ENCODE measurements around the gene RAET1G. TPM values are rescaled to one million over a fixed set of nuclear protein-coding genes. Genes with fewer than 3 reads are reported as not detected.
"Not testable (repeated sequence)": the region's sequence is repeated elsewhere in the genome, so short reads cannot be mapped to it uniquely, and the experiment has no call there.

RAET1G gene
- total RNA-seq, 4 donors from 2014 or later = not detected

- no peak for TF ChIP-seq EP300 (IDR thresholded peaks at IDR 0.05; ENCODE audit: low read depth)
- no peak for TF ChIP-seq POLR2A (IDR thresholded peaks at IDR 0.05)
- TF ChIP-seq CTCF (IDR thresholded peaks at IDR 0.05) = no peak
- TF ChIP-seq POLR2AphosphoS5 (IDR thresholded peaks at IDR 0.05) = no peak
- H3K4me1 ChIP-seq = no peaks in the 10 kb centered on the region
- no peaks in the 10 kb centered on the region for H3K27me3 ChIP-seq
- intact Hi-C loops (cut with DNase I; ENCODE audit: low total_unique reads) = no loop called here
- no peaks in the 10 kb centered on the region for H3K9me3 ChIP-seq
- in situ Hi-C loops (cut with MboI; ENCODE audit: low pct_ligation_motif_present in 1 of 4, low pct_unique_long_range_greater_than_20kb in 1 of 4, low sequenced_read_pairs in 3 of 4) = no loop called here
- no peak overlapping the region for H3K4me3 ChIP-seq
- H3K36me3 ChIP-seq = no peaks in the 10 kb centered on the region
- H3K27ac ChIP-seq = no peak overlapping the region
- no peak for DNase-seq
- 81 to 87% methylated on average over 5 to 10 of the region's 10 CpGs for WGBS, 2 donors (ENCODE audit: low coverage in 1 of 2)
Measured at GRCh38 chr6:149915970-149916865, 6.7 kb downstream of the RAET1G start.

GRCh38 chr6:149913540-149914240 is 9.2 kb downstream of the RAET1G start:
- in situ Hi-C loops (cut with MboI; ENCODE audit: low pct_ligation_motif_present in 1 of 4, low pct_unique_long_range_greater_than_20kb in 1 of 4, low sequenced_read_pairs in 3 of 4) = no loop called here
- TF ChIP-seq CTCF (IDR thresholded peaks at IDR 0.05) (no peak), POLR2AphosphoS5 (IDR thresholded peaks at IDR 0.05) (no peak), EP300 (IDR thresholded peaks at IDR 0.05; ENCODE audit: low read depth) (no peak), POLR2A (IDR thresholded peaks at IDR 0.05) (no peak)
- peaks cover 0 to 2% of the 10 kb centered on the region in 2 donors for H3K9me3 ChIP-seq
- DNase-seq = no peak
- H3K4me3 ChIP-seq = no peak overlapping the region
- H3K27ac ChIP-seq = no peak overlapping the region
- no peaks in the 10 kb centered on the region for H3K27me3 ChIP-seq
- H3K4me1 ChIP-seq = no peaks in the 10 kb centered on the region
- H3K36me3 ChIP-seq = no peaks in the 10 kb centered on the region
- intact Hi-C loops (cut with DNase I; ENCODE audit: low total_unique reads) = no loop called here
- 50 to 82% methylated on average over 1 to 9 of the region's 9 CpGs for WGBS, 2 donors (ENCODE audit: low coverage in 1 of 2)

- WGBS, 2 donors (ENCODE audit: low coverage in 1 of 2) = 81 to 83% methylated on average over 1 to 2 of the region's 2 CpGs
- Histone ChIP-seq H3K9me3 (peaks cover 0 to 9% of the 10 kb centered on the region in 2 donors), H3K4me3 (no peak overlapping the region), H3K4me1 (no peaks in the 10 kb centered on the region), H3K36me3 (no peaks in the 10 kb centered on the region), H3K27me3 (no peaks in the 10 kb centered on the region), H3K27ac (no peak overlapping the region)
- DNase-seq = no peak
- in situ Hi-C loops (cut with MboI; ENCODE audit: low pct_ligation_motif_present in 1 of 4, low pct_unique_long_range_greater_than_20kb in 1 of 4, low sequenced_read_pairs in 3 of 4) (no loop called here), intact Hi-C loops (cut with DNase I; ENCODE audit: low total_unique reads) (no loop called here)
- TF ChIP-seq POLR2A (IDR thresholded peaks at IDR 0.05) (no peak), EP300 (IDR thresholded peaks at IDR 0.05; ENCODE audit: low read depth) (no peak), POLR2AphosphoS5 (IDR thresholded peaks at IDR 0.05) (no peak), CTCF (IDR thresholded peaks at IDR 0.05) (no peak)
Measured at GRCh38 chr6:149913085-149913484, 9.8 kb downstream of the RAET1G start.

GRCh38 chr6:149912680-149913079 is 10.2 kb downstream of the RAET1G start:
- in situ Hi-C loops (cut with MboI; ENCODE audit: low pct_ligation_motif_present in 1 of 4, low pct_unique_long_range_greater_than_20kb in 1 of 4, low sequenced_read_pairs in 3 of 4); H3K4me1 ChIP-seq; H3K36me3 ChIP-seq; H3K27me3 ChIP-seq; H3K27ac ChIP-seq; H3K4me3 ChIP-seq; DNase-seq; intact Hi-C loops (cut with DNase I; ENCODE audit: low total_unique reads): not testable (repeated sequence)
- 80% methylated on average over 3 of the region's 3 CpGs; no CpG with 5 or more reads in 1 of the 2 donors for WGBS, 2 donors (ENCODE audit: low coverage in 1 of 2)
- H3K9me3 ChIP-seq = peaks cover 0 to 12% of the 10 kb centered on the region in 2 donors
